T follicular helper cell (primary cell): Measurements from ENCODE around the gene ADGRV1.
A peak's percentile ranks its signal among the peaks of the same experiment; 100 is the strongest.

Experiments used
- DNase-seq: peaks from one replicate; pipeline ENCODE4 v3.0.0-alpha.2; 2020; ENCODE audit warnings: low read depth
- total RNA-seq, 2 experiments: gene quantifications; one replicate each; lab custom pipeline; 2026; lab: John Stamatoyannopoulos, UW

Gene ADGRV1, protein sequence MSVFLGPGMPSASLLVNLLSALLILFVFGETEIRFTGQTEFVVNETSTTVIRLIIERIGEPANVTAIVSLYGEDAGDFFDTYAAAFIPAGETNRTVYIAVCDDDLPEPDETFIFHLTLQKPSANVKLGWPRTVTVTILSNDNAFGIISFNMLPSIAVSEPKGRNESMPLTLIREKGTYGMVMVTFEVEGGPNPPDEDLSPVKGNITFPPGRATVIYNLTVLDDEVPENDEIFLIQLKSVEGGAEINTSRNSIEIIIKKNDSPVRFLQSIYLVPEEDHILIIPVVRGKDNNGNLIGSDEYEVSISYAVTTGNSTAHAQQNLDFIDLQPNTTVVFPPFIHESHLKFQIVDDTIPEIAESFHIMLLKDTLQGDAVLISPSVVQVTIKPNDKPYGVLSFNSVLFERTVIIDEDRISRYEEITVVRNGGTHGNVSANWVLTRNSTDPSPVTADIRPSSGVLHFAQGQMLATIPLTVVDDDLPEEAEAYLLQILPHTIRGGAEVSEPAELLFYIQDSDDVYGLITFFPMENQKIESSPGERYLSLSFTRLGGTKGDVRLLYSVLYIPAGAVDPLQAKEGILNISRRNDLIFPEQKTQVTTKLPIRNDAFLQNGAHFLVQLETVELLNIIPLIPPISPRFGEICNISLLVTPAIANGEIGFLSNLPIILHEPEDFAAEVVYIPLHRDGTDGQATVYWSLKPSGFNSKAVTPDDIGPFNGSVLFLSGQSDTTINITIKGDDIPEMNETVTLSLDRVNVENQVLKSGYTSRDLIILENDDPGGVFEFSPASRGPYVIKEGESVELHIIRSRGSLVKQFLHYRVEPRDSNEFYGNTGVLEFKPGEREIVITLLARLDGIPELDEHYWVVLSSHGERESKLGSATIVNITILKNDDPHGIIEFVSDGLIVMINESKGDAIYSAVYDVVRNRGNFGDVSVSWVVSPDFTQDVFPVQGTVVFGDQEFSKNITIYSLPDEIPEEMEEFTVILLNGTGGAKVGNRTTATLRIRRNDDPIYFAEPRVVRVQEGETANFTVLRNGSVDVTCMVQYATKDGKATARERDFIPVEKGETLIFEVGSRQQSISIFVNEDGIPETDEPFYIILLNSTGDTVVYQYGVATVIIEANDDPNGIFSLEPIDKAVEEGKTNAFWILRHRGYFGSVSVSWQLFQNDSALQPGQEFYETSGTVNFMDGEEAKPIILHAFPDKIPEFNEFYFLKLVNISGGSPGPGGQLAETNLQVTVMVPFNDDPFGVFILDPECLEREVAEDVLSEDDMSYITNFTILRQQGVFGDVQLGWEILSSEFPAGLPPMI (N-terminal part only)
- total RNA-seq, result 0.04 to 0.18 reads per million in 2 experiments

- no peak for DNase-seq
Observed at GRCh38 chr5:90558344-90559192, at the start of gene ADGRV1. Gene ADGRV1, plus strand, starts transcription at chr5:90558797. Its CDS starts 99 bp downstream, at chr5:90558896.

DNA sequence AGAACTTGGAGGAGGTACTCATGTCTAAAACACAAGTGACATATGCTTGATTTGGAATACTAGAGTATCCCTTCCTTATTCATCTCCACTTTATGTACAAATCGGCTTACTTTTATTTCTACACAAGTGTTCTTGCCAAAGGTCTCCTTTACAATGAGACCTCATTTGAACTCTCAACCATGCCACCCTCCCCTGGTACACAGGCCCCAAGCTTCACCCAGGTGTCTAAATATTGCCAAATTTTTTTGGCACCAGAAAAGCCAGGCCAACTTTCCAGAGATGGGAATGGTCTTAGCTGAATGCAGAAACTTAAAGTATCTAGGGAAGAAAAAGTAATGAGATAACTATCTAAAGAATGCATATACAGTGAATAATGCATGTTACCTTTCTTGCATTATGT is 48.2 kb upstream of the ADGRV1 start:
- no peak for DNase-seq

DNA sequence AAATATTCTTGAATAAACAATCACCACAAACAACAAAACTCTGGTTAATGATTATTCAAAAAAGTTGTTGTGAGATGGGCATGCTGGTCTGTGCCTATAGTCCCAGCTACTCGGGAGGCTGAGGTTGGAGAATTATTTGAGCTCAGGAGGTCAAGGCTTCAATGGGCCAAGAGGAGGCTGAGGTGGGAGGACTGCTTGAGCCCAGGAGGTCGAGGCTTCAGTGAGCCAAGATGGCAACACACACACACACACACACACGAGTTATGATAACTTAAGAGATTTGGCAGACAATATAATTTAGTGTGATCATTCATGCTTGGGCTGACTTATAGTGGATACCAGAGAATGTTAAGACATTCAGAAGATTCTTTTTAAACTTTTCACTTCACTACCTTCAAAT is 44.1 kb upstream of the ADGRV1 start:
- no peak for DNase-seq

- no peak for DNase-seq
Observed at GRCh38 chr5:90518661-90519060, 39.9 kb upstream of the ADGRV1 start.

DNA sequence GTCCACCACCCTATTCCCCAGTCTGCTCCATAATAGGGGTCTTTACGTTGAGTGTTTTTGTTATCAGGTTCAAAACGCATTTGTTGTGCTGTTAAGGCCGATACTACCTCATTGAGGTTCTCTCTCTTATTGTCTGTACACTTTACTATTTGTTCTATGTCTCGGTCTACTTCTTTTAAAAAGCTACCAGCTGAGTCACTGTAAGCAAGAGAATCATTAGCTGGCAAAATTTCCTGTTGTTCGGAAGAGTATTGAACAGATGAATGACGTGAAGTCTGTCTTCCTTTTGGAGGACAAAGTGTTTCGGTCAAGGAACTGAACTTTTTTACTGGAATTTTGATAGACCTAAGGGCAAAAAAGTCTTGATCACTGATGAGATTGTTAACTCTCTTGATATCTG is 39.5 kb upstream of the ADGRV1 start:
- no peak for DNase-seq

DNA sequence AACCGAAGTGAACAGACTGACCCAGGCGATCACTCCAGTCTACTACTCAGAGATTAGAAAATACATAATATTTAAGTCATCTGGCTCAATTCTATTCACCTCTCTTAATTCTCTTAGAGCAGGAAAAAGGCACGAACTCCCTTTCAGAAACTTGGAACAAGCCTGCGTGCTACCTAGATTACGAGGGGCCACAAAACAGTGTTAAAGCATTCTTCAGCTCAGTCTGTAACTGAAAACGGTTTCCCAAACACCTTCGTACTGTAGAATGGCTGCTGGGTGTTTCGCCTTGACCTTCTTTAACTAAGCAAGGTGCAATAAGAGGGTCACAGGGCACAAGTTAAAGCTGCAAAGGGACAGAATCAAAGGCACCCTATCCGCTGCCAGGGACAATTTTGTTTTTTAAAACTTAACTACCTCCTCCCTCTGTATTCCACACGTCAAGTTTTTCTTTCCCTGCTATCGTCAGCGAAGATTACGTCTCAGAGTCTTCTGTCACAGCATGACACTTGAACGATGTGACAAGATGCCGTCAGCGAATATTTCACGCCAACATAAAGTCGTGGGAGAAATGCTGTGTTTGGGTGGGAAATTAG is 29.9 kb upstream of the ADGRV1 start:
- DNase-seq, result peak; percentile 26

DNA sequence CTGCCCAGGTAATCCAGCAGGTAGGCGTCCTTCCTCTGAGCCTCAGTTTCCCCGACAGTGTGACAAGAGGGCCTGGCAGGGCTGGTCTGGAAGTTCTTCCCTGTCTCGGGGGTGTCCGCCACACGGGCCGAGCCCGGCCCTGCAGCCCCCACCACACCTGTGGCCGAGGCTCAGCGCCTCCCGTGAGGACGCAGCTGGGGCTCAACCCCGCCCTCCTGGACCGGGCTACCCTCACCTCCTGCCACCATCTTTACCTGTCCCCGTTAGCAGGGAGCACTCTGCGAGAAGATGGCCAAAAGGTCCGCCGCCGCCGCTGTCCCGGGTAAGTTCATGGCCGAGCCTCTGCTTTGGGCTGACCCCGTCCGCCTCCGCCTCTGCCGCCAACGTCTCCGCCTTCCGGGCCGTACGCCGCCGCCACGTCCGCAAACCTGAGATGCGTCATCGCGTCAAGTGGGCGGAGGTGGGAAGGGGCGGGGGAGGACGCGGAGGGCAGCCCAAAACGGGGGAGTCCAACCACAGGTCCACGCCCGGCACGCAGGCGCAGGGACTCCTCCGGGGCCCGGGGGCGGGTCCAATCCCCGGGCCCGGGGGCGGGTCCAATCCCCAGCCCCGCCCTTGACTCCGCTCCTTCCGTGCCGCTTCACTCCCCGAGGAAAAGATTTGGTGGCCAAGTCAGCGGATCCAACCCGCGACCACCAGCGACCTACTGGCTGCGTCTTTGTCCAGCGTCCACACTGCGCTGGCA is 29.2 kb upstream of the ADGRV1 start, which contains the start of gene LYSMD3:
LYSMD3 (minus strand) TSS at position 391 of the 745 bp plus-strand sequence. CDS start 4,295 bp downstream, outside the sequence.
- DNase-seq, result peak; percentile 96

DNA sequence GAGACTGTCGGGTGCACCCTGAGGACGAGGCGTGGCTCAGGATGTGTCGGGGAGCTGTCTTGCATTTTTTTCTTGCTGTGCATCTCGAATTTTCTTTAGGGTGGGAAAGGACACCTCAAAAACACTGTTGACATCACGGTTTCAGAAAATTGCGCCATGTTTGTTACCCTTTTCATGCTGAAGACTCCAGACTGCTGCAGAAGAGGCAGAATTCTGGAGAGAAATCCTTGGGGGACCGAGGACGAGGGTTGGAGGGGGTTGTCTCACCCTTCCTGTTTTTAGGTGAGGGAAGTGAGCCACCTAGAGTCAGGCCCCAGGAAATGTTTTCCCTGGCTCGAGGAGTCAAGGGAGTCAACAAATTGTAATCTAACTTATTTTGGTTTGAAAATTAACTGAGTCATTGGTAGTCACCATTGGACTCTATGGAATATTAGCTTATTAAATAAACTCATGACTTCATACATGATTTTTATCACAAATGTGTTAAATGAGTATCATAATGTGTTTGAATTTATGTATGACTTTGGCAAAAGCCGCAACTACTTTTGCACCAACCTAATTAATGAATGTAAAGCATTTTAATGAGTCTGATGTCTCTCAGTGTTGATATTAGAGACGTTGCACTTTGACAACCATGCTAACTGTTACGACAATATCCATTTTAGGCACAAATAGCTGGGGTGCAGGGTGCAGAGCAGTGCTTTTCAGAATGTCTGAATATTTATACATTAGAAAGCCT is 28.5 kb upstream of the ADGRV1 start:
- peak; percentile 37 for DNase-seq

- DNase-seq, result no peak
Observed at GRCh38 chr5:90530736-90531487, 27.7 kb upstream of the ADGRV1 start.

GRCh38 chr5:90533794-90534193 is 24.8 kb upstream of the ADGRV1 start:
- DNase-seq, result no peak

- DNase-seq, result no peak
Observed at GRCh38 chr5:90534922-90535321, 23.7 kb upstream of the ADGRV1 start.

- DNase-seq, result no peak
Observed at GRCh38 chr5:90542827-90543519, 15.6 kb upstream of the ADGRV1 start.

GRCh38 chr5:90545511-90545910 is 13.1 kb upstream of the ADGRV1 start:
- no peak for DNase-seq

DNA sequence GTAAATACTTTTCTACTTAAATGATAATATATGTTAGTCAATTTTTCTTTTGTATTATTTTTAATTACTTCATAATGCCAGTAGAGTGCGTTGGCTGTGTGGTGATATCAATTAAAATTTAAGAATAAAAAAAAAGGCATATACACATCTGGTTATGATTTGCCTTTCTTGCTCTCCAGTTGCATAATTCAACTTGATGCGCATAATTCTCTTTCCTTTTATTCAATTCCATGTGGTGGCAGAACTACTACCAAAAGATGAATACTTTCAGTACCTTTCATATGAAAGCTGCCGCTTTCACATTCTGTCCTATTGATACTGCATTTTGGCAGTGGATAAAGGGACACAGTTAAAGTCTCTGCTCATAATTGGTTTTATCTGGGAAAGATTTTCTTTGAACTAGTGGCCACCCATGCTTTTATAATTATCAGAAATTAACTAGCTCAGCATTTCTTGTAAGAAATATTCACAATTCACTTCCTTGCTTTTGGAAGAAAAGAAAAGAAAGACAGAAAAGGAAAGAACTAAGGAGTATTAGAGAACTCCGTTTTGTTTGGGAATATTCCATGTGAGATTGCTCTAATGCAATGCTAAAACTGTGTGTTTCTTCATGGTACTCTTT is 12.3 kb upstream of the ADGRV1 start:
- DNase-seq, result no peak

GRCh38 chr5:90547072-90547536 is 11.5 kb upstream of the ADGRV1 start:
- DNase-seq, result no peak

DNA sequence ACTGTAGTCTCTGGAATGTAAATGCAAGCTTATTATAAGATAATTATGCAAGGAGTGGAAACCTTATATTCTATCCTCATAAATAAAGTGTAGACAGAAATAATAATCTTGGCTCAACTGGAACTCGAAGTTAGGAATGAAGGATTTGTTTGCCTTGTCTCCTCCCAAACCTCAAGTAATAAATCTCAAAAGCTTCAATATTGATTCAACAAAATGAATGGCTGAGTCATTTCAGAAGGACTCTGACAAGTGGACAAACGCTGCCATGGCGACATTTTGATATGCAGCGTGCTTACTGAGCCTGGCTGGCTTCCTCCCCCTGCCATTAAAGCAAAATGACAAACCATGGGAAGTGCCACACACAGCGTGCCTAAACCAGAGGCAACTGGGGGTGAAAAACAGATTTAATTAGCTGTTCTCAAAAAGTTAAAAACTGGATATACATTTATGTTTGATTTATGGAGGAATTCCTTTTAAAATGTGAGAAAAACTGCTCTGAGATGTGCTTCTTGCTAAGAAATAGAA is 10.5 kb upstream of the ADGRV1 start:
- DNase-seq, result no peak

DNA sequence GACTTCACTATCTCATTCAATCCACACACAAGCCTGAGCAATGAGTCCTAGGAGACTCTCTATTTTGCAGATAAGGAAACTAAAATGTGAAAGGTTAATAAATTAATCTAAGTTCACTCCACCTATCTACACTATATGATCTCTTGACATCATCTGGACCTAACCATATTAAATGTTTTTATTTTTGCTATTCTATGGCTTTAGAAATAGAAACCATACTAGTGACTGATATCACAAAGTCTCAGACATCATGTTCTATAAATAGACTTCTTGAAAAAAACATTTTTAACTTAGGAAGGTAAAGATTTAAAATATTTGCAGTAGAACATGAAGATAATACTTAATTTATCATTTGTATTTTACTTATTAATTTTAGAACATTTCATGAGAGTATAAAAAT is 9.4 kb upstream of the ADGRV1 start:
- DNase-seq, result no peak
